Hematopoietic multipotent progenitor cell (in vitro differentiated cells): ENCODE measurements around the gene PRX. TPM values are rescaled to one million over a fixed set of nuclear protein-coding genes. Genes with fewer than 3 reads are reported as not detected.
"Not testable (repeated sequence)": the region's sequence is repeated elsewhere in the genome, so short reads cannot be mapped to it uniquely, and the experiment has no call there.

Source experiments
- DNase-seq, 3 donors: peaks; one replicate each; pipeline ENCODE4 v3.0.0-alpha.2; 2011 to 2015; ENCODE audit warnings: low read depth in 2 of 3, low spot score in 2 of 3
- total RNA-seq: library from RNA; depleted of rRNA; stranded (reverse); fragments of >200 nt; gene quantifications from one replicate; pipeline ENCODE4 v1.2.3, GENCODE V29; 2012

Gene PRX
- total RNA-seq, 1 donor: 2.2 TPM

DNA sequence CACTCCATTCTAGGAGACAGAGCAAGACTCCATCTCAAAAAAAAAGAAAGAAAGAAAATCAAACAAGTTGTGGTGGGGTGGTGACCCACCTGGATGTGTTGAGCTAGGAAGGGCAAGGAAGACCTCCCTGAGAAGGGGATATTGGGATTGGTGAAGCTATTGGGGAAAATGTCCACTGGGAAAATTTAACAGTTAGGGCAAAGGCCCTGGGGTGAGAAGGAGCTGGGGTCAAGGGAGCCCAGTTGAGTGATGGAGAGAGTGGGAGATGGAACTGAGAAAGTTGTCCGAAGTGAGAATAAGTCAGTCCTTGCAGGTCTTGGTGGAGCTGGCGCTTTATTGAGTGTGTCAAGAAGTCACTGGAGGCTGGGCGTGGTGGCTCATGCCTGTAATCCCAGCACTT lies 25.1 kb upstream of the PRX start:
- DNase-seq: no peak

DNA sequence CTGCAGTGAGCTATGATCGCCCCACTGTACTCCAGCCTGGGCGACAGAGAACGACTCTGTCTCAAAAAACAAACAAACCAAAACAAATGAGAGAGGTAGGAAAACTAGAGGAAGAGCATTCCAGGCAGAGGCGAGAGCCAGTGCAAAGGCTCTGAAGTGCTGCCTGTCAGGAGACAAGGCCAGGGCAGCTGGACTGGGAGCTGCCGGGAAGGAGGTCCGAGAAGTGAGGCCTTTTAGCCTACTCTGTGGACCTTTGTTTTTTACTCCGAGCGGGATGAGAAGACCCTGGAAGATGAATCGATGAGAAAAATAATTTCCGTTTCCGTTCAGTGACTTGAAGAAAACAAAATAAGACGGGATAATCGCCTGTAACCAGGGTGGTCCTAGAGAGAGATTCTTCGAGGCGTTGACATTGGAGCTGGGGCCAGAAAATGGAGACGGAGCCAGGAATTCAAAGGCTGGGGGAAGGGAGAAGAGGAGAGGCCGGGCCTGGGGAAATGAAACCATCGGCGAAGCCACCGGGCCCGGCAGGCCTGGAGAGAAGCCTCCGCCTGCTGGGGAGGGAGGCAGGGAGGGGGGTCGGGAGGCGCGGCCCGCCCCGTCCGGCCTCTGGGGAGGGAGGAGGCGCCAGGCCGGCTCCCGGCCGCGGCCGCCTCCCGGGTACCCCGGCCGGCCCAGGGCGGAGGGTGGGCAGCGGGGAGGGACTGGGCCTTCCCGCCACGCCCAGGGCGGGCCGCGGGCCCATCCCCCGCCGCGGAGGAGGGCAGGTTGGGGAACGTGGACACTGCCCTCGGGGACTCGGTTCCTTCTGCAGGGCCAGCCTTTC lies 20.4 kb upstream of the PRX start:
- peak in 2 of 3 donors; percentile 69 to 79 for DNase-seq

DNA sequence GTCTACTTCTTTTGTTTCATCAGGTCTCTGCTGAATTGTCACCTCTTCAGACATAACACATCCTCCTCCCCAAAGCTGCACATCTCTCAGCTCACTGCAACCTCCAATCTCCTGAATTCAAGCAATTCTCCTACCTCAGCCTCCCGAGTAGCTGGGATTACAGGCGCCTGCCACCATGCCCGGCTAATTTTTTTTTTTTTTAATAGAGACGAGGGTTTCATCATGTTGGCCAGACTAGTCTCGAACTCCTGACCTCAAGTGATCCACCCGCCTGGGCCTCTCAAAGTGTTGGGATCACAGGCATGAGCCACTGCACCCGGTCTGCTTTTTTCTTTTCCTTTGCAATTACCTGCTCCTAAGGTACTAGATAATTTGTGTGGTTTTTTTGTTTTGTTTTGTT lies 19.6 kb upstream of the PRX start:
- not testable (repeated sequence) for DNase-seq

DNA sequence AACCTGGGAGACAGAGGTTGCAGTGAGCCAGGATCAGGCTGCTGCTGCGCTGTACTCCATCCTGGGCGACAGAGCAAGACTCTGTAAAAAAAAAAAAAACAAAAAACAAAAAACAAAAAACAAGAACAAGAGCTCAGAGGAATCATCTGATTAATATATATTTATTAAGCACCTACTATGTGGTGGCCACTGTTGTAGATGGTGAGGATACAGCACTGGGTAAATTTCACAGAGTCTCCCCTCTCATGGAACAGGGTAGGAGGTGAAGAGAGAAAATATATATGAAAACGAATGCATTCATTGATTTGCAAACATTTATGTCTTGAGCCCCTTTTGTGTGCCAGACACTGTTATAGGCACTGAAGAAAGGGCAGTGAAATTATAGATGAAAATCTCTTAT lies 18.5 kb upstream of the PRX start:
- no peak for DNase-seq

DNA sequence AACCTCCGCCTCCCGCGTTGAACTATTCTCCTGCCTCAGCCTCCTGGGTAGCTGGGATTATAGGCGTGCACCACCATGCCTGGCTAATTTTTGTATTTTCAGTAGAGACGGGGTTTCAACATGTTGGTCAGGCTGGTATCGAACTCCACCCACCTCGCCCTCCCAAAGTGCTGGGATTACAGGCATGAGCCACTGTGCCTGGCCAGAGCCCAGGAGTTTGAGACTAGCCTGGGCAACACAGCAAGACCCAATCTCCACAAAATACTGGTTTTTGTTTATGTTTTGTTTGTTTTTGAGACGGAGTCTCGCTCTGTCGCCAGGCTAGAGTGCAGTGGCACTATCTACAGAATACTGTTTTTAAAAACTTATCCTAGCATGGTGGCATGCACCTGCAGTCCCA lies 17.1 kb upstream of the PRX start:
- DNase-seq: not testable (repeated sequence)

DNA sequence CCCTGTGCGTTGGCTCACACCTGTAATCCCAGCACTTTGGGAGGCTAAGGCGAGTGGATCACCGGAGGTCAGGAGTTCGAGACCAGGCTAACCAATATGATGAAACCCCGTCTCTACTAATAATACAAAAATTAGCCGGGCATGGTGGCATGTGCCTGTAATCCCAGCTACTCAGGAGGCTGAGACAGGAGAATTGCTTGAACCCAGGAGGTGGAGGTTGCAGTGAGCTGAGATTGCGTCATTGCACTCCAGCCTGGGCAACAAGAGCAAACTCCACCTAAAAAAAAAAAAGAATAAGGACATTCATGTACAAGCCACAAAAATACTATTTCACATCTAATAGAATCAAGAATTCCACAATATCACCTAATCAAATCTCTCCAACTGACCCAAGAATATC lies 15.0 kb upstream of the PRX start:
- not testable (repeated sequence) for DNase-seq

DNA sequence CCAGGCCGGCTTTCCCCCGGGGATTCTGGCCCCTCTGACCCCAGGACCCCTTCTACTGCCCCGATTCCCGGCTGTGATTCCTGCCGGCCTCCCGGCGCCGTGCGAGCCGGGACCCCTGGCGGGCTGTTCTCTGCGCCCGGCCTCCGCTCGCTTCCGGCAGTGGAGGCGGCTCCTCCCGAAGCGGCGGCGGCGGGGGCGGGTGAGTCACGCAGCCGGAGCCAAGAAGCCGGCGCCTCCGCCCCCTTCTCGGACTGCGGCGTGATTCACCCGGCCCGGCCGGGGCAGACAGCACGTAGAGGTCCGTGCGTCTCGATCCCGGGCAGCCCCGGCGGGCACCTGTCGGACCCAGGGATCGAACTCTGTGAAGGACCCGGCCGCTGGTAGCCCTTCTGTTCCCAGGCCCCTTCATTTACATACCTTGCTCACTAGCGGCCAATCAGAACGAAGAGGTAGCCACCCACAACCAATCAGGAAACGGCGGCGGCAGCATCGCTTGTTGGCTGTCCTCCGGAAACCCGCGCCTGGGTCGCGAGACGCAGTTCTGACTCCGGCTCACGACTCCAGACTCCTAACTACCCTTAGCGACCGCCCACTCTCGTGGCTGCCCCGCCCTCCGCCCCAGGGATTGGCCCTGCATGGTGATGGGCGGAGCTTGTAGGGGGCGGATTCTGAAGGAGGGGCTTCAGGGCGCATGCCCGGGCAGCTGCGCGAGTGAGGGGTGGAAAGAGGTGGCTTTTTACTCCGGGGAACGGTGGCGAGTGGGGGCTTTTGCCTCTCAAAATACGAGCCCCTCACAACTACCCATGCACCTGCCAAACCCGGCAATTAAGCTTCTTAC lies 12.5 kb upstream of the PRX start, which contains the start of gene SERTAD1:
TSS of gene SERTAD1 (minus strand) at position 543 of the 838 bp plus-strand sequence. CDS start 2,446 bp downstream, outside the sequence.
- DNase-seq: peak; percentile 98 to 100 (median 99)

DNA sequence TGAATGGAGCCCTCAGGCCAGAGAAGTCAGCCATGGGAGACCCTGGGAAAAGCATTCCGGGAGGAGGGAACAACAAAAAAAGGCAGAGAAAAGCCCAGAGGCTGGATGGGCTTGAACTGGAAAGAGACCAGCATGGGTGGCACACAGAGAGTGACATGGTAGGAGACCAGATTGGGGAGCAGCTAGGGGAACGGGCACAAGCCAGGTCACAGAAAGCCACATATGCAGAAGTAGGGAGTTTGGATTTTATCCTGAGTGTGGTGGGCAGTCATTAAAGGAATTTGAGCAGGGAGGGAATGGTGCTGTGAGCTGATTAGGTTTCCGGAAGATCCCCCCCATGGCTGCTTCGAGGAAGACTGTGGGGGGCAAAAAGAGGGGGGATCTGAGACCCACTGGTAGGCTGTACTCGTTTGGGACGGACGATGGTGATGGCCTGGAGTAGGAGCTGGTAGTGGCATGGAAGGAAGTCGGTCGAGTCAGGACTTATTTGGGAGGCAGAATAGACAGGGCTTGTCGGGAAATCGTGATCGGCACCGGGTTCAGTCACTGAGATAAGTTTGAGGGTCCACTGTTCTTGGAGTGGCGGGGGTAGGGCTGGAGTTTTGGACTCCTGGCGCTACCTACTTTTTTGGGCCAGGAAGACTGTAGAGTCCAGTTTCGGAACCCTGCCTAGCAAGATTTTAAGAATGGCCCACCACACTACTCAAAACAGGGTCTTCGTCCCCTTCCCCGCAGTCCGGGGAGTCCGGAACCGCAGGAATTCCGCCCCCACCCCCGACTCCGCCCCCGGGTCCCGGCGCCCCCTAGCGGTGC lies 11.7 kb upstream of the PRX start:
- no peak for DNase-seq

DNA sequence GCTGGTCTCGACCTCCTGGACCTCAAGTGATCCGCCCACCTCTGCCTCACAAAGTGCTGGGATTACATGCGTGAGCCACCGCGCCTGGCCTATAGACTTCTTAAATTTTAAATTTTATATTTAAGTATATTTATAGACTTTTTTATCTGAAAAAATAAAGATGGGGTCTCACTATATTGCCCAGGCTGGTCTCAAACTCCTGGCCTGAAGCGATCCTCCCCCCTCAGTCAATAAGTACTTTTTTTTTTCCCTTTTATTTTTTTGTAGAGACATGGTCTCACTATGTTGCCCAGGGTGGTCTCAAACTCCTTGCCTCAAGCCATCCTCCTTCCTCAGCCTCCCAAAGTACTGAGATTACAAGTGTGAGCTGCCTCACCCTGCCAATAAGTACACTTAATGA lies 10.8 kb upstream of the PRX start:
- no peak for DNase-seq

DNA sequence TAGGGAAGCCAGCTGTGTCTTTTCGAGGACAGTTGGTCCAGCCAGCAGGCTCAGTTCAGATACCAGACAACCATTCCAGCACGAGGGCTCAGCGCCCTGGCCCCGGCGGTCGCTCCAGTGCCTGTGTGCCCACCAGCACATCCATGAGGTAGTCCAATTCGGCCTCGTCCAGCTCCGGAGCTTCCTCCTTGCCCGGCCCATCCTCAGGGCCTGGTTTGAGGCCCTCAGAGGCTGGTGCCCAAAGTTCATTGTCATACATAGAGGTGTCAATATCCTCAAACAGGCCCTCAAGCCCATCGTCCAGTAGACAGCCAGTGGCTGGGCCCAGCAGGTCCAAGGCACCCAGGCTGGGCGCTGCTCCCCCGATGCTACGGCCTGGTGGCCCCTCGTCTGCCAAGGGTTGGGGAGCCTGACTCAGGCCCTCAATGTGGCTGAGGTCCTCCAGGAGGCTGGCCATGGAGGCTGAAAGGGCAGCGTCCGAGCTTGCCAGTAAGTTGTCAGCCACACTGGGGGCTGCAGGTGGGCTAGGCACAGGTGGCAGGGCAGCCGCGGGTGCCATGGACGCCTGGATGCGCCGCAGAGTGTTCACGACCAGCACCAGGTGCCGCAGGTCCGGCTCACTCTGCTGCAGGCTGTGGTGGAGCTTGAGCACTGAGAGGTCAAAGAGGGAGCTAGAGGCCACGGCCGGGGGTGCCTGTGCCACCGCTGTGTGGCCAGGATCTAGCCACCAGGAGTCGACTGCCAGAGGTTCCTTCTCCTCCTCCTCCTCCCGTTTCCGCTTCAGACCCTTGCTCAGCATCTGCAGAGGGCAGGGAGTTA lies 9.8 kb upstream of the PRX start:
- no peak for DNase-seq

DNA sequence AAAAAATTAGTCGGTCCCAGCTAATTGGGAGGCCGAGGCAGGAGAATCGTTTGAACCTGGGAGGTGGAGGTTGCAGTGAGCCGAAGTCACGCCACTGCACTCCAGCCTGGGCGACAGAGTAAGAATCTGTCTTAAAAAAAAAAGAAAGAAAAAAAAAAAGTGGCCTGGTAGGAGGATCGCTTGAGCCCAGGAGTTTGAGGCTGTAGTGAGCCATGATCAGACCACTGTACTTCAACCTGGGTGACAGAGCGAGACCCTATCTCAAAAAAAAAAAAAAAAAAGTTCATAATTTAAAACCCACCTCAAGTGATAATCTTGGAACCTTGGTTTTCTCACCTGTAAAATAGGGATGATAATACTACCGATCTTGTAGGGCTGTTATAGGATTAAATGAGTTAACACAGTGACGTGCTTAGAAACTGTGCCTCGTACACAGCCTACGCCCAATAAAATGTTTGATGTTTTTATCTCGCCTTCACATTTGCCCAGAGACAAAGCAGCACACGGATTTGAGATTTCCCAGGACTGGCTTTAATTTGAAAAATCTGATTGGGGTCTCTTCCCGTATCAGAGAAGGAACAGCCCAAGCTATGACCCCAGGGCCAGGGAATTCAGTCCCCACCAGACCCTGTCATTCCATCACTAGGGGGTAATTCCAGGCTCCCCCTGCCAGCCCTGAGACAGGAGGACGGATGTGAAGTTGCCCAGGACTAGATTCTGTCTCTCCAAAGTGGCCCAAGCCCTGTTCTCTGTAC lies 9.0 kb upstream of the PRX start:
- no peak for DNase-seq

DNA sequence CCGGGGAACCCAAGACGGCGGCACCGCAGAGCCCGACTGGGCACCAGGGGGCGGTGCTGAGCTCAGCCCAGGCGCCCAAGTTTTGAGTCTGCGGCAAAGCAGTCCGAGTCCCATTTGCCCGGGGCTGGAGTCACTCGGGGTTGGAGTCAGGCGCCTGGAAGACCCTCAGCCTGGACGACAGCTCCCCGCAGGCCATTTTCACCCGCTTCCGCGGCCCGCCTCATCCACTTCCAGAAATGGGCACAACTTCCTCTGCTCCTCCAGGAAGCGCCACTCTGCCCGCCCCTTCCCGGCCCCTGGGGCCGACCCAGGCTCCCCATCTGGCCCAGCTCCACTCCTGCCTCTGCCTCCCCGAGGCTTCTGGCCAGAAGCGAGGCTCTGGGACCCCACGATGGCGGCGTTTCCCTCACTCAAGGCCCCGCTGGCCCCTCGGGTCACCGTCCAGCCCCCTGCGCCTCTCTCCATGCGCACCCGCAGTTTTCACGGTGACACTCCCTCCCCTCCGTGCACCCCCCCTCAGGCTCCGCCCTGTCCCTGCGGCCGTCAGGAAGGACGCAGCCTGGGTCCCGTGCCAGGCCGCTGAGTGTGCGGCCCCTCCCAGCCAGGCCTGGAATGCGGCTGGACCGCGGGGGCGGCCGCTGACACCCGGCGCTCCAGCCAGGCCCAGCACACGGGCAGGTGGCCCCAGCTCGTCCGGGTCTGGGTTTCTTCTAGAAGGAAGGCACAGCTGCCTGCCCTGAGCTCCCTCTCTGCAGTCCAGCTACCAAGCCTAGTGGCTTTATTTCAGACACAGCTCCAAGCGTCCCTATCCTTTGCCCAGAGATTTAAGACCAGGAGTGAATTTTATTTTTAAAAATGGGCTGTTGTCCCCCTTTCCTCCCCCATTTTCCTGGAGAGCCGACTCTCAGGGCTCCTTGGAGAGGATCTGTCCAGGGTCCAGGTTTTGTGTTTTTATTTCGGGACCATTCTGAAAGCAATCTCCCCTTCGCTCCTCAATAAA lies 7.9 kb upstream of the PRX start:
- DNase-seq: peak in 2 of 3 donors; percentile 73 to 76

DNA sequence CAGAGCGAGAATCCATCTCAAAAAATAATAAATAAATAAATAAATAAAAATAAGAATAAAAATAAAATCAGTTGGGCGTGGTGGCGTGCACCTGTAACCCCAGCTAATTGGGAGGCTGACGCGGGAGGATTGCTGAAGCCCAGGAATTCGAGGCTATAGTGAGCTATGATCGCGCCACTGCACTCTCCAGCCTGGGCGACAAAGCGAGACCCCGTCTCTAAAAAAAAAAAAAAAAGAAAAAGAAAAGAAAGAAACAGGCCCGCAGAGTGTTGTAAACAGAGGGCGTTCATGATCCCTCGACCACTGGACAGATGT lies 7.2 kb upstream of the PRX start:
- no peak for DNase-seq

DNA sequence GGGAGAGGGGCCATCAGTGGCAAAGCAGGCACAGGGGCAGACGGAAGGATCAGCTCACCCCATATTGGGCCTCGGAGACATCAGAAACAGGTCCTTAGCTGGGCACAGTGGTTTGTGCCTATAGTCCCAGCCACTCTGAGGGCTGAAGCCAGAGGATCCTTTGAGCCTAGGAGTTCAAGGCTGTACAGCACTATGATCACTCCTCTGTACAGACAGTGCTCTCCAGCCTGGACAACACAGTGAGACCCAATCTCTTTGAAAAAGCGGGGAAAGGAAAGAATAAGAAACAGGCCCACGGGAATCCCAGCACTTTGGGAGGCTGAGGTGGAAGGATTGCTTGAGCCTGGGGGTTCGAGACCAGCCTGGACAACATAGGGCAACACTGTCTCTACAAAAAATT lies 6.6 kb upstream of the PRX start:
- DNase-seq: no peak

DNA sequence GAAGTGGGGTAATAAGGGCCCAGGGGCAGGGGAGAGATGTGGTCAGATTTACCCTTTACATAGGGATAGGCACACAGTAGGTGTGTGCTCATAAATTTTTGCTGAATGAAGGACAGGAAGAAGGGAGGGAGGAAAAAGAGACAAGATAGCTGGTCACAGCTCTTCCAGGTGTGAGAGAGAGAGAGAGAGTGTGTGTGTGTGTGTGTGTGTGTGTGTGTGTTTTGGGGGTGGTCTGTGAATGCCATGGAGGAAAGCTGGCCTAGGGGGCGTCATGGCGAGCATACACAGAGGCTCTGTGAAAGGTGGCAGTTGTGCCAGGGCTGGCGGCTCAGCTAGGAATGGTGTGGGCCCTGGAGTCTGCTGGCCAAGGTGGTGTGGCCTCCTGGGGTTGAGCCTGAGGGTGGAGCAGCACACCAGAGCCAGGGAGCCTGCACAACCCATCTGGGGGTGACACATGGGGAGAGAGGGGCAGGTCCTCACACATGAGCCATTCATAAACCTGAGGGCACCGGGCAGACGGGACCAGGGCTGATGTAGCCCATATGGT lies 6.0 kb upstream of the PRX start:
- no peak for DNase-seq

DNA sequence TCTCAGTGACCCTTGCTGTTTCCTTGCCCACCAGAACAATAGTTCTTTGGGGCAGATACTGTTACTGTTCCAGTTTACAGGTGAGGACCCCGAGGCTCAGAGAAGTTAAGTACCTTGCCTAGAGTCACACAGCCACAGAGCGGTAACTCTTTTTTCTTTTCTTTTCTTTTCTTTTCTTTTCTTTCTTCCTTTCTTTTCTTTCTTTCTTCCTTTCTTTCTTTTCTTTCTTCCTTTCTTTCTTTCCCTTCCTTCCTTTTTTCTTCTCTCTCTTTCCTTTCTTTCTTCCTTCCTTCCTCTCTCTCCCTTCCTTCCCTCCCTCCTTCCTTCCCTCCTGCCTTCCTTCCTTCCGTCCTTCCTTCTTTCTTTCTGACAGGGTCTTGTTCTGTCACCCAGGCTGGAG lies 4.9 kb upstream of the PRX start:
- no peak for DNase-seq

DNA sequence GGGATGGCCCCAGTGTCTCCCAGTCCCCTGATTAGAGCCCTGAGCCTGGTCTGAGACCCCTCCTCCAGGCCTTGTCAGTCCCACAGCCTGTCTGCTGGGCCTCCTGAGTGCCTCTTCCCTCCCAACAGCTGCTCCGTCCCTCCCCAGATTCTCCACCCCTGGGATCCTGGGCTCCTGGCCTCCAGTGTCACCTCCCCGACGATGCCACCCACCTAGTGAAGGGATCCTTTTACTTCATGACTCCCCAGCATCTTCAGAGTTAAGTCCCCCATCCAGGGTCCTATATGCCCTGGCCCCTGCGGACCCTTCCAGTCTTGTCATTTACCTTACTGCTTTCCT lies 4.4 kb upstream of the PRX start:
- DNase-seq: no peak
